GM18867 (cell line): ENCODE data around the gene MTNR1A.
"Not testable (repeated sequence)": the region's sequence is repeated elsewhere in the genome, so short reads cannot be mapped to it uniquely, and the experiment has no call there.

ENCODE experiments used
- ATAC-seq: cut with Tn5 transposase; IDR thresholded peaks from one replicate; pipeline ENCODE4 v1.9.1; 2021; ENCODE audit warnings: mild to moderate bottlenecking, moderate library complexity; ENCODE audit not compliant: unreplicated experiment

The MTNR1A gene

GRCh38 chr4:186563761-186564160 is 8.4 kb upstream of the MTNR1A start:
- ATAC-seq: no peak

- no peak for ATAC-seq
Measured at GRCh38 chr4:186561748-186562147, 6.4 kb upstream of the MTNR1A start.

DNA sequence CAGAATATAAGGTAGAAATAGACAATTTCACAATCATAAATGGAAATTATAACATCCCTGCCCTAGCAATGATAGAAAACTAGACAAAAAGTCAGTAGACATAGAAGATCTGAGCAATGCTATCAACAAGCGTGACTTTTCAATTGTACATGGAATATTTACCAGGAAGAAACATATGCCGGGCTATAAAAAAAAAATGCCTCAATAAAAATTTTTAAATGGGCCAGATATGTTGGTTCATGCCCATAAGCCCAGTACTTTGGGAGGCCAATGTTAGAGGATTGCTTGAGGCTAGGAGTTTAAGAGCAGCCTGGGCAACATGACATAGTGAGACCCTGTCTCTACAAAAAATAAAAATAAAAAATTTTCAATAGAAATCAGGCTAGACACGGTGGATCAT is 5.3 kb upstream of the MTNR1A start:
- no peak for ATAC-seq

DNA sequence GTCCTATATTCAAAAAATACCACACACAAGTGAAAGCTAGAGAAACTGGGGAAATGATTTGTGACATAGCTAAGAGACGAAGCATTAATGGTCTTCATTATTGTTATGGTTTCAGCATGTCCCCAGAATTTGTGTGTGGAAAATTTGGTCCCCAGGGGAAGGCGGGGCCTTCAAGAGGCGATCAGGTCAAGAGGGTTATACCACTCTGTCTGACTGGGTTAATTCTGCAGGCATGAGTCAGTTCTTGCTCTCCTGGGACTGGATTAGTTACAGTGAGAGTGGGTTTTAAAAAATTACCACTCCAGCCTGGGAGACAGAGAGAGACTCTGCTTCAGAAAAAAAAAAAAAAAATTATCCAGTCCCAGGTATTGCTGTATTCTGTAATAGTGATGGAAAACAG is 2.1 kb upstream of the MTNR1A start:
- ATAC-seq: no peak

DNA sequence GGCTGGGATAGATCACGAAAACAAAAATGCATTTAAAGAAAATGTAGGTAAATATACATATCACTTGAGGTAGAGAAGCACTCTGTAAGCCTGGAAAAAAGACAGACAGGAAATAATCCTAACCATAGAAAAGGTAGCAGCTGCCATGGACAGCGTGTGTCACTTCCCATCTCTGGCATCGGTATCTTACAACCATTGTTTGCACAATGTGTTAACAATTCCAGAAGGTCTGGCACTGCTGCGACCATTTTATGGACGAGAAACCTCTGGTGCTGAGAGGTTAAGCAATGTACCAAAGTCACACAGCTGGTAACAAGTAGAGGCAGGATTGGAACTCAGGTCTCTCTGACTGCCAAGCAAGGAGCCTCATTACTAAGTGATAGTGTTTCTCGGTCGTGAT is 1.7 kb upstream of the MTNR1A start:
- no peak for ATAC-seq

DNA sequence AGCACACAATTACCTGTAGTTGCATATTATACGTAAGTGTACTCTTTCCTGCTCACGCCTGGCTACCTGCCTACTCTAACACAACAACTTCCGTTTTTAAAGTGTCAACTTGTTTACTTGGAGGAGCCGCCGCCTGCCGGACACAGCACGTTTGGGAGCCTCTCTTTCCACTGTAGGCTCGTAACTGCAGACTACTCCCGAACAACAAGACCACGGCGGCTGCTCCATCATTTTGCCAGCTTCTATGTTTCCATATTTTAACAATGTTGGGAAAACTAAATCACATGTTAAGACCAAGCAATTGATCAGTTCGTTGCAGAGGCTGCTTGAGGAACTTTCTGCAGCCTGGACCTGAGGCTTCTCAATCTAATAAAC is 841 bp downstream of the MTNR1A start:
- ATAC-seq: no peak

DNA sequence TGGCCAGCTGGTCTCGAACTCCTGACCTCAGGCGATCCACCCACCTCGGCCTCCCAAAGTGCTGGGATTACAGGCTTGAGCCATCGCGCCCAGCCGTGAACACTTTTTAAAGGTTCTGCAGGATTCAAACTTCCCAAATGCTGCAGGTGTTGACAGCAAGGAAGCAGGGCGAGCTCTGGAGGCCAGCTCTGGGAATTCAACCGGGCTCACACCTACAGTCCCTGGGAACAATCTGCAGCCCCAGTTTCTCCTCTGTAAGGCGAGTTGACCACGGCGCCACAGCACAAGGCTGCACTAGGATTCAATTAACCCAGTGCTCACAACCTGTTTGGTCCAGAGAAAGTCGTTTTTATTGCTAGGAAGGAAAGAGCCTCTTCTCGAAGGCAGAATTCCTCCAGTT is 1.6 kb downstream of the MTNR1A start:
- no peak for ATAC-seq

DNA sequence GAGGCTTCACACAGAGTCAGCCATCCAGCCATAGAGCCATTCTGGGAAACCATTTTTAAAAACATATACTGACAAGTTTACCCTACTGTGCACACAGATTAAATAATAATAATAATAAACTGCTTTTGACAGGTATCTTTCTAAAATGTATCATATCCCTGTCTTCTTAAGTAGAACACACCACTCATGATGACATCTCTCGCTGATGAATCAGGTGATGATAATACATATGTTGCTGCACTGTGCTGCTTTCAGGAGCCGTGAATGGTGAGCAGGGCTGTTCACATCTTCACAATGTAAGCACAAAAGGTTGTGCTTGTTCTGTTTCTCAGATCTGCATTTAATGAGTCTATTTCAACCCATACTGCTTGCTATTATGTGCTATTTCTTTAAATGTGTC is 3.5 kb downstream of the MTNR1A start:
- no peak for ATAC-seq

DNA sequence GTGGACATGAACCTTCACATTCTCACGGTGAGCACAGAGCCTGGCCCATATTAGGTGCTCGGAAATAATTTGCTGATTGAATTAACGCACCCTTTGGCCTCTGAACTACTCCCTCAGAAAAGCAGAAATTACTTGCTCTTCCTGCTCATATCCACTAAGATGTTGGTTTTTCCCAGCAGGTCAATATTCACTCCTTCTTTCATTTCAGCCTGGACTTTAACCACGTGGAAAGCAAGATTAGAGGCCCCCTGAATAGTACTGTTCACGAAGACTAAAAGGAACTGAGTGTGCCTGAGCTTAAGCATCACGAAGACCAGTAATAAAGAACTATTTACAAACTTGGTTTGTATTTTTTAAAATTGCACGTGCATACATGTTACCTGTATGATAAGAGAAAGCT is 9.9 kb downstream of the MTNR1A start:
- no peak for ATAC-seq

DNA sequence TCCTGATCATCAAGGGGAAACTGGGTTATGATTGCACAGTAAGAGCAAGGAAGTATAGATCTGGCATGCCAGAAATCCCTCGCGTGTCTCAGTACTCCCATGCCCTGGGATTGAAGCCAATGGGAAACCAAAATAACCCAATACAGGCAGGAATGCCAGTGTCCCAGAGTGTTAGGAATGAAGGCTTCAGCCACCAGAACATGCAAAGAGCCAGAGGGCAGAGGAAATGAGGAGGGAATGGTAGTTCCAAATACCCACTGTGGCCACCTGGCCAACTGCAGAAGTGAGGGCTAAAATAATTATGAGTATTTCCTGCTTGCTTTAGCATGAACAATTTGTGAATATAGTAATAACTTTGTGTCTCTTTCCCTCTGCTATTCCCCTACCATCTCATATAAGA is 12.2 kb downstream of the MTNR1A start:
- ATAC-seq: no peak

DNA sequence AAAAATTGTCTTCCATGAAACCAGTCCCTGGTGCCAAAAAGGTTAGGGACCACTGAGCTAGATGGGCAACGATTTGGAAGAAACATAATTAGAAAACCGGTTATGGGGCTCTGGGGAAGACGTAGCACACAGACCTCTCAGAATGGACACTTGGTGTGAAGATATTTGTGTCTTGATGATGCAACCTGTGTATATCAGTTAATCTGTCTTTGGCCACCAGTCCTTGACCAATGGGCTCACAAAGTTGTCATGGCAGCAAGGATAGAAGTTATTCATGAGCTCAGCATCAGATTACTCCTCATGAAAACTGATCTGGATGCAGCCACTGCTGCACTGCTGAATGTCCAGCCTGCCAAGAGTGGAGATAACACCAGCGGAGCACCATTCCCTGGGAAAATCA is 13.6 kb downstream of the MTNR1A start:
- ATAC-seq: no peak

DNA sequence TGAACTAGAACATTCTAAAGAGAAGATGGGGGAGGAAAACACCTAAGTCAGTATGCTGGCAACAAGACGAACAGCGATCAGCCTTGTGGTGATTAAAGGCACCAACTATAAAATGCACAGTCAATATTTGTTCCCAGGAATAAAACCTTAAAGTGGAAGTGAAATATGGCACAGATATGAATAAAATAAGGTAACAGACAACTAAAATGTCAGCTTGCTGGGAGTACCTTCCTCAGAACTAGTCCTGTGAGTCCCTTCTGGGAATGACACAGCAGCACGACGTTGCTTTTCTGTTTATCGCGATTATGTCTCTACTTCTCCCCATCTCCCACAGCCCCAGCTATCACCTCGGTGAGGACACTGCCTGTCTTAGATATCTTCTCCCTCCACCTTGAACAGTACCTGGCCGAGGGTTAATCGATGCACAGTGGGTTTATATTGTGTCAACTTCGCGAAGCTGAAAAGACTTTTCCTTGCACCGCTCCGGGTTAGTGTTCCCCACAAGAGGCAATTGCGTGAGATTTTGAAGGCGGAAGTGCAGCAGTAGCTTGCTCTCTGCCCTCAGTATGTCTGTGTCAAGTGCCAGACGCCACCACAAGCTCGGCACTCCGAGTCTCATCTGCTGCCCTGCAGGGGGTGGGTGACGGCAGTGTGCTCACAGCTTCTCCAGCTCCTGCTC is 17.4 kb downstream of the MTNR1A start:
- ATAC-seq: no peak

GRCh38 chr4:186536285-186536684 is 19.1 kb downstream of the MTNR1A start:
- no peak for ATAC-seq

GRCh38 chr4:186534056-186534455 is 21.3 kb downstream of the MTNR1A start:
- ATAC-seq: no peak

- not testable (repeated sequence) for ATAC-seq
Measured at GRCh38 chr4:186523927-186524326, 31.4 kb downstream of the MTNR1A start.

DNA sequence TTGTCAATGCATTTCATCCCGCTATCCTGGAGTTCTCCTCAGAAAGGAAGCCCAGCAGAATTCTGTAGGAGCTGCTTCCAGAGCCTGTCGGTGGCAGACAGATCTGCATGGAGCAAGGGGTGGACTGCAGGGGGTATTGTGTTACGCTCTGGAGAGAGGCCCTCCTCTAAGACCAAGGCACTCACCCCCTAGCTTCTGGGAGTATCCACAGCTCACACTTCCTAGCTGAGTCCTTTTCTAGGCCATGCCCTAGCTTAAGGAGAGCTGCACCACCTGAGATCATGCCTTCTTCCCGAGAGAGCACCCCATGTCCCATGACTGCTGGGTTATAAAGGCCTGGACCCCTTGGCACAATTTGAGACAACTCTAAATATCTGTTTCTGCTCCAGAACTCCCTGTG is 39.1 kb downstream of the MTNR1A start:
- ATAC-seq: no peak

DNA sequence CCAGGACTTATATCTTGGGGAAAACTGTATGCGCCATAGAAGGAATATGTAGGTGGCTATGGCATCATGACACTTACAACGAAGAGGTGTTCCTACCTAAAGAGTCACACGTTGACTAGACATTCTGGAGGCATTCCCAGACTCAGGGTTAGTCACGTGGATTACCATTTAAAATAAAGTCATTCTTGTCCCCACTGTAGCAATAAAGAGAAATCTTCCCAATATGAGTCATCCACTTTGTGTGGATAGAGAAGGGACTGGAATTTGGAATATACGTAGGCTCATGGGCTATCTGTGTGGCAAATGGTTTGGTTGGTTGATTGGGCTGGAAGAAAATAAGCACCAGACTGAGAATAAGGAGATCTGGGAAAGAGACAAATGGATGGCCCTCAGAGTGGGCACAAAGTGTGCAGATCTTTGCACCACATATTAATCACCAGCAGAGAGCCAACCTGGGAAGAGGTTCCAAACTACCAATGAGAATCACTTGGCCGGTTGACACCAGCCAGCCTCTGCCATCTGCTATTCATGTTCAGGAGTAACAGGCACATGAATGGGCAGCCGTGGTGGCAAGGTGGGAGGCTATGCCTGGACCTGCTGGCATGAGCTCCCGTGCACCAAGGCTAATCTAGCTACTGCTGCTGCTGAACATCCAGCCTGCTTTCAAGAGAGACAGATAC is 41.0 kb downstream of the MTNR1A start:
- ATAC-seq: no peak

DNA sequence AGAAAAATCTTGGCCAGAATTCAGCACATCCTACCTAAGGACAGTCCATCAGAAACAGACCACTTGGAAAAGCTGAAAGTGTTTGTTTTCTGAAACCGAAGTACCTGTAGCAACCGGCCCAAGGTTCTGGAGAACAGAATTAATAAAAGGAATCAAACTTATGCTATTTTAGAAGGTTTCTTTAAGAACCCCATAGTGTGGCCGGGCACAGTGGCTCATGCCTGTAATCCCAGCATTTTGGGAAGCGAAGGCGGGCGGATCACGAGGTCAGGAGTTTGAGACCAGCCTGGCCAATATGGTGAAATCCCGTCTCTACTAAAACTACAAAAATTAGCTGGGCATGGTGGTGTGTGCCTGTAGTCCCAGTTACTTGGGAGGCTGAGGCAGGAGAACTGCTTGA is 50.6 kb downstream of the MTNR1A start:
- ATAC-seq: not testable (repeated sequence)

DNA sequence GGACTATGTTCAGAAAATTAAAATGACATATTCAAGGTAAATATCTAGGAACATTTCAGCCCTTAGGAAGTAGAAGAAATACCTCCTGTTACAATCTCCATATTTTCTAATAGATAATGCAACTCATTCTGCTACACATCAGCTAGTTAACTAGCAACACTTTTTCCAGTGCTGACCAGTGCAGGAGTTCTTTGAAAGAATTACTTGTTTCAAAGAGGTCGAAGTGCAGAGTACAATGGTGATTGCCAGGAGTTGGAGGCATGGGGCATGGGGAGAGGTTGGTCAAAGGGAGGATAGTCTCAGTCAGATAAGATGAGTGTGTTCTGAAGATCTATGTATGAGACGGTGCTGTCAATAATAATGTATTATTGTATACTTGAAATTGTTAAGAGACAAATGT is 53.1 kb downstream of the MTNR1A start:
- no peak for ATAC-seq

DNA sequence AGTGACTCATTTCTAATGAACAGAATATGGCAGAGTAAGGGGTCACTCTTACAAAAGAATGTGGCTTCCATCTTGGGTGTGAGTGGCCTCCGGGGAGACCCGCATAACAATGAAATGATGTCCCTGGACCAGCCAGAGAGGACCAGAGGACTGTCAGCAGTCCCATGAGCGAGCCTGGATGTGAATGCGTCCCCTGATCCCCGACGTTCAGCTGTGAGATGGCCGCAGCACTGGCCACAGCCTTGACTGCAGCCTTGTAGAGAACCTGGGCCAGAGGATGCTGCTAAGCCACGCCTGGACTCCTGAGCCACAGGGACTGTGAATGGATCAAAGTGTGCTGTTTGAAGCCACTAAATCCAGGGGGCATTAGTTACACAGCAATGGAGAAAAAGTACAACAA is 53.8 kb downstream of the MTNR1A start:
- ATAC-seq: no peak

- ATAC-seq: no peak
Measured at GRCh38 chr4:186500721-186501304, 54.6 kb downstream of the MTNR1A start.

- ATAC-seq: no peak
Measured at GRCh38 chr4:186499467-186499866, 55.9 kb downstream of the MTNR1A start.

- no peak for ATAC-seq
Measured at GRCh38 chr4:186497043-186497442, 58.3 kb downstream of the MTNR1A start.
